OCI-LY3 (cell line): ENCODE measurements around the gene CXCL1.

Experiments used
- H2AFZ ChIP-seq: fragments of 200-600, 300-600 bp; shearing (Covaris generic); 2 replicates; pipeline ENCODE4 v1.6.0; 2014; ENCODE audit warnings: antibody characterized with exemption, low read depth, low read length
- H3K27ac ChIP-seq: fragments of 200-600, 300-600 bp; sonication (generic); 2 replicates; pipeline ENCODE4 v1.5.1; 2014; ENCODE audit warnings: mild to moderate bottlenecking, low read length, moderate library complexity, mixed read lengths
- H3K27me3 ChIP-seq: fragments of 200-600, 300-600 bp; sonication (generic); 2 replicates; pipeline ENCODE4 v1.6.1; 2014; ENCODE audit warnings: low read depth, low read length, mixed read lengths
- H3K36me3 ChIP-seq: fragments of 200-600, 300-600 bp; sonication (generic); replicated peaks from 2 replicates; pipeline ENCODE3; 2014; ENCODE audit warnings: low read depth, low read length, mixed read lengths
- H3K4me1 ChIP-seq: fragments of 300-600, 200-600 bp; sonication (generic); 2 replicates; pipeline ENCODE4 v1.6.1; 2014; ENCODE audit warnings: low read length, mixed read lengths
- H3K4me2 ChIP-seq: fragments of 200-600, 300-600 bp; sonication (generic); 2 replicates; pipeline ENCODE4 v1.6.1; 2014; ENCODE audit warnings: low read length, mixed read lengths
- H3K4me3 ChIP-seq: fragments of 300-600, 200-600 bp; sonication (generic); 2 replicates; pipeline ENCODE4 v1.5.1; 2014; ENCODE audit warnings: antibody characterized with exemption, mild to moderate bottlenecking, low read length, moderate library complexity
- H3K79me2 ChIP-seq: fragments of 300-600, 200-600 bp; shearing (Covaris generic); 2 replicates; pipeline ENCODE4 v1.6.1; 2014; ENCODE audit warnings: mild to moderate bottlenecking, low read length, mixed read lengths
- H3K9ac ChIP-seq: fragments of 300-600, 200-600 bp; shearing (Covaris generic); 2 replicates; pipeline ENCODE4 v1.6.0; 2014; ENCODE audit warnings: mild to moderate bottlenecking, low read length, moderate library complexity
- H3K9me3 ChIP-seq: fragments of 200-600, 300-600 bp; shearing (Covaris generic); 2 replicates; pipeline ENCODE4 v1.6.1; 2014; ENCODE audit warnings: low read length, mixed read lengths; ENCODE audit not compliant: insufficient read depth
- H4K20me1 ChIP-seq: fragments of 200-600, 300-600 bp; sonication (generic); 2 replicates; pipeline ENCODE4 v1.6.1; 2016; ENCODE audit warnings: low read length, mixed read lengths; ENCODE audit not compliant: insufficient read depth
- EZH2phosphoT487 ChIP-seq: fragments of 200-600 bp; shearing (Covaris generic); IDR thresholded peaks from 2 replicates; pipeline ENCODE4 v1.6.1; 2018; ENCODE audit warnings: antibody characterized with exemption, mixed run types, low read depth
- TF ChIP-seq, protein P1 (sequence below): fragments of 200-600, 300-600 bp; sonication (generic); IDR thresholded peaks from 2 replicates; pipeline ENCODE4 v1.5.1; 2014; ENCODE audit warnings: antibody characterized with exemption, low read length, low read depth

Gene CXCL1

DNA sequence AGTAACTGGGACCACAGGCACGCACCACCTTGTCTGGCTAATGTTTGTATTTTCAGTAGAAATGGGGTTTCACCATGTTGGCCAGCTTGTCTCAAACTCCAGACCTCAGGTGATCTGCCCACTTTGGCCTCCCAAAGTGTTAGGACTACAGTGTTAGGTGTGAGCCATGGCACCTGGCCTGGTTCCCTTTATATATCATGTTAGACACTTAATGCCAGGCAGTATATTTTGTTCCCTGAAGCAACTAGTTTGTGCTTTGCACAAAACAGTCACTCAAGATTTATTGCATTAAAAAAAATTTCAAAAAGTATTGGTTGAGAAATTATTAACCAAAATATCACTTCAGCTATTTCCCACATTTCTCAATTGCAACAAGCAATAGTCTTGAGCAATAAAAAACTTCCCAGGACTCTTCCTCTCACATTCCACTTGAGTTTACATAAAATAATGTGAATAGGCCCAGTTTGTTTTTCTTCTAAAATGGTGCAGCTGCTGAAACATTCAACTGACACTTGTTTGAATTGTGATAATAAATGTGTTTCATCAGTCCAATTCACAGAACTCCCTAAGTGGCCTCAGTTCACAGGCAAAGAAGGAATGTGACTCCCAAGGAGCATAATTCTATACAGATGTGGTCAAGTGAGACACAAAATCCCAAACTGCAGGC, 22.7 kb downstream of the CXCL1 start:
- no peak overlapping the region for H3K4me2 ChIP-seq
- H3K4me3 ChIP-seq = no peak overlapping the region
- TF ChIP-seq, protein P1, sequence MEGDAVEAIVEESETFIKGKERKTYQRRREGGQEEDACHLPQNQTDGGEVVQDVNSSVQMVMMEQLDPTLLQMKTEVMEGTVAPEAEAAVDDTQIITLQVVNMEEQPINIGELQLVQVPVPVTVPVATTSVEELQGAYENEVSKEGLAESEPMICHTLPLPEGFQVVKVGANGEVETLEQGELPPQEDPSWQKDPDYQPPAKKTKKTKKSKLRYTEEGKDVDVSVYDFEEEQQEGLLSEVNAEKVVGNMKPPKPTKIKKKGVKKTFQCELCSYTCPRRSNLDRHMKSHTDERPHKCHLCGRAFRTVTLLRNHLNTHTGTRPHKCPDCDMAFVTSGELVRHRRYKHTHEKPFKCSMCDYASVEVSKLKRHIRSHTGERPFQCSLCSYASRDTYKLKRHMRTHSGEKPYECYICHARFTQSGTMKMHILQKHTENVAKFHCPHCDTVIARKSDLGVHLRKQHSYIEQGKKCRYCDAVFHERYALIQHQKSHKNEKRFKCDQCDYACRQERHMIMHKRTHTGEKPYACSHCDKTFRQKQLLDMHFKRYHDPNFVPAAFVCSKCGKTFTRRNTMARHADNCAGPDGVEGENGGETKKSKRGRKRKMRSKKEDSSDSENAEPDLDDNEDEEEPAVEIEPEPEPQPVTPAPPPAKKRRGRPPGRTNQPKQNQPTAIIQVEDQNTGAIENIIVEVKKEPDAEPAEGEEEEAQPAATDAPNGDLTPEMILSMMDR = no peak
- no peak for TF ChIP-seq EZH2phosphoT487
- H3K27me3 ChIP-seq = no peaks in the 10 kb centered on the region
- no peaks in the 10 kb centered on the region for H3K4me1 ChIP-seq
- no peak overlapping the region for H3K9ac ChIP-seq
- H3K9me3 ChIP-seq = no peaks in the 10 kb centered on the region
- no peak overlapping the region for H3K27ac ChIP-seq
- H3K36me3 ChIP-seq = no peaks in the 10 kb centered on the region
- no peak overlapping the region for H2AFZ ChIP-seq
- H4K20me1 ChIP-seq = no peaks in the 10 kb centered on the region
- H3K79me2 ChIP-seq = no peaks in the 10 kb centered on the region

DNA sequence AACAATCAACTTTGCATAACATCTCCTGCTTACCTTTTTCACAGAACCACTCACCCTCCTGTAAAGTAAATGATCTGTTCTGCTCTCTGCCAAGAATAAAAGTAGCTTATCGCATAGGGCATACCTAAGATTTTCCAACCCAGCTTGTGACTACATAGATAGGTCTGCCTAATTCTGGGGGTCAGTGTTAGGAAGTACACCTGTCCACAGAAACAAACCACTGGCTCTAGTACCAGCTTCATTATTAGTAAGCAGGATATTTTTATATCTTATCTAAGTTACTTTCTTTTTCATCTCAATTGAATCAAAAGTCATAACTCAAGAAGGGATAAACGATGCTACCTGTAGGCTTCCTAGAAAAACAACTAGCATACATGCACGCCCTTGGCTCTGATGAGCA, 23.8 kb downstream of the CXCL1 start:
- H3K4me2 ChIP-seq = no peak overlapping the region
- H3K27ac ChIP-seq = no peak overlapping the region
- H3K9me3 ChIP-seq = no peaks in the 10 kb centered on the region
- no peak for TF ChIP-seq EZH2phosphoT487
- TF ChIP-seq, protein P1 = no peak
- H3K4me3 ChIP-seq = no peak overlapping the region
- no peaks in the 10 kb centered on the region for H3K36me3 ChIP-seq
- H2AFZ ChIP-seq = no peak overlapping the region
- H3K4me1 ChIP-seq = no peaks in the 10 kb centered on the region
- no peak overlapping the region for H3K9ac ChIP-seq
- H3K27me3 ChIP-seq = no peaks in the 10 kb centered on the region
- no peaks in the 10 kb centered on the region for H3K79me2 ChIP-seq
- no peaks in the 10 kb centered on the region for H4K20me1 ChIP-seq

DNA sequence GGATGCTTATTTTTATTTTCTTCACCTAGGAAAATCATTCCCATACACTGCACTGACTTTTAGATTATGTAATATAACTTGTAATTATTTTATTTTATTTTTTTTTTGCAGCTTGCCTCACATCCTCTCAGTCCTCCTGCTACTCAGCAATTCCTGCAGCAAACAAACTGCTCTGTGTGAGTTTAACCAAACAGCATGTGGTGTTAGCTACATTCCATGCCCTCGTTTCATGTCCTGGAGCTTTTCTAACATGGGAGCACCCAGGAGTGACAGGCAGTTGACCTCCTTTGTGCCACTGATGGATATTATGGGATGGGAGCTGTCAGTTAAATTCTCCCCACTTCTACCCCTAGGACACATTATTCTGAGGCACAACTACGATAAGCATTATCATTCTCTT, 24.8 kb downstream of the CXCL1 start:
- no peak overlapping the region for H3K4me2 ChIP-seq
- H3K36me3 ChIP-seq = no peaks in the 10 kb centered on the region
- H3K27me3 ChIP-seq = no peaks in the 10 kb centered on the region
- H3K9me3 ChIP-seq = no peaks in the 10 kb centered on the region
- no peak overlapping the region for H3K9ac ChIP-seq
- H3K4me1 ChIP-seq = no peaks in the 10 kb centered on the region
- TF ChIP-seq EZH2phosphoT487 = no peak
- TF ChIP-seq, protein P1 = no peak
- no peak overlapping the region for H3K27ac ChIP-seq
- no peaks in the 10 kb centered on the region for H3K79me2 ChIP-seq
- H3K4me3 ChIP-seq = no peak overlapping the region
- H4K20me1 ChIP-seq = no peaks in the 10 kb centered on the region
- H2AFZ ChIP-seq = no peak overlapping the region

DNA sequence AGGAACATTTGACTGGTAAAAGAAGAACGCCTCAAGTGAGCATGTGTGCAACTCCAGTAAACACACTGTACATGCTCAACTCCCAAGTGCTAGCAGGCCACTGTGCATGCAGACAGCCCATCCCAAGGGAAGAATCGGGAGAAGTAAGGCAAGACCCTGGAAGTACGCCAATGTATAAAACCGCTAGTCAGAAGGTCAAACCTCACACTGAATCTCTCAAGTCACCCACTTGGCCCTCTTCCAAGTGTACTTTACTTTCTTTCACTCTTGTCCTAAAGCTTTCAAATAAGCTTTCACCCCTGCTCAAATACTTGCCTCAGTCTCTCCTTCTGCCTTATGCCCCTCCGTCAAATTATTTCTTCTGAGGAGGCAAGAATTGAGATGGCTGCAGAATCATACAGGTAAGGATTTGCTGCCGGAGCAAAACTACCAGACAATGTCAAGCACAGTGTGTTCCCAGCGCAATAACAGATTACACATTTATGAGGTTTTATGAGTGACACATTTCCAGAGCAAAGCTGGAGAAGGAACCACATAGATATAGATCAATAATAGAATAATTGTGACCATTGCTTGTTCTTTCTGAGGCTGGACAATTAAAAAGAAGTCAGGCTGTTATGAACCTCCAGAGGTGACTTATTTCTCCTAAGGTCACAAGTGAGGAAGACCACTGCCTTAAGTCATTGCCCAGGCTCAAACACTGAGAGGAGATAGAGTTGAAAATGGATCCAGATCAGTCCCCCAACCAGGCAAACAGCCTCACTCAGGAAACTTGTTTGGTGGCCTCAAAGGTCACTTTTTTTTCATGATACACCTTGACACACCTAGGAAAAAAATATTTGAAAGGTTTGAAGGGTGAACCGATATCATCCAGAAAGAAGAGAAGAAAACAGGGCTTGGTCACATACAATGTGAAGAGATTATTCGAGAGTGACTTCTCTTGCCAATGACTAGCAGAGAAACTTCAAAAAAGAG, 26.3 kb downstream of the CXCL1 start:
- no peak overlapping the region for H3K9ac ChIP-seq
- no peaks in the 10 kb centered on the region for H3K9me3 ChIP-seq
- H3K4me1 ChIP-seq = no peaks in the 10 kb centered on the region
- no peaks in the 10 kb centered on the region for H3K36me3 ChIP-seq
- TF ChIP-seq EZH2phosphoT487 = no peak
- TF ChIP-seq, protein P1 = no peak
- no peak overlapping the region for H3K4me2 ChIP-seq
- H3K27me3 ChIP-seq = no peaks in the 10 kb centered on the region
- H3K27ac ChIP-seq = no peak overlapping the region
- H4K20me1 ChIP-seq = no peaks in the 10 kb centered on the region
- H2AFZ ChIP-seq = no peak overlapping the region
- no peaks in the 10 kb centered on the region for H3K79me2 ChIP-seq
- no peak overlapping the region for H3K4me3 ChIP-seq
